Transverse colon (tissue), 4 donors: ENCODE results near the gene NT5C2. TPM values are rescaled to one million over a fixed set of nuclear protein-coding genes. Genes with fewer than 3 reads are reported as not detected.

ENCODE experiments used
- DNase-seq: peaks from one replicate; pipeline ENCODE4 v3.0.0-alpha.2; 2019
- H3K27ac ChIP-seq, 4 donors: fragments of 200-600 bp; sonication (generic); 2 replicates each; pipeline ENCODE4 v1.5.1; 2016 to 2018; ENCODE audit warnings: inconsistent platforms in 4 of 4
- H3K27me3 ChIP-seq: fragments of 200-600 bp; sonication (generic); 2 replicates; pipeline ENCODE4 v1.5.1; 2017; ENCODE audit warnings: inconsistent platforms
- H3K36me3 ChIP-seq, 4 donors: fragments of 200-600 bp; sonication (generic); 2 replicates each; pipeline ENCODE4 v1.5.1; 2017 to 2019; ENCODE audit warnings: inconsistent platforms in 4 of 4
- H3K4me1 ChIP-seq, 4 donors: fragments of 200-600 bp; sonication (generic); 2 replicates each; pipeline ENCODE4 v1.5.1; 2017 to 2020; ENCODE audit warnings: inconsistent platforms in 4 of 4
- H3K4me3 ChIP-seq, 4 donors: fragments of 200-600 bp; sonication (generic); 1 replicate in 1 of 4; 2 replicates in 3 of 4; pipeline versions ENCODE4 v1.5.1 to v1.6.1; 2017 to 2019; ENCODE audit warnings: inconsistent platforms in 4 of 4
- H3K9me3 ChIP-seq, 2 donors: fragments of 200-600 bp; sonication (generic); 2 replicates each; pipeline ENCODE4 v1.5.1; 2017 to 2019; ENCODE audit warnings: inconsistent platforms in 2 of 2
- EP300 ChIP-seq: sonication (generic); formaldehyde crosslinking; IDR thresholded peaks from one replicate; pipeline ENCODE4 v1.6.1; 2017; ENCODE audit warnings: antibody characterized with exemption, low read depth
- POLR2A ChIP-seq: fragments of 450-650 bp; IDR thresholded peaks from one replicate; pipeline ENCODE4 v1.6.1; 2016; ENCODE audit warnings: antibody characterized with exemption, mild to moderate bottlenecking, moderate library complexity
- POLR2AphosphoS5 ChIP-seq, 3 donors: sonication (generic); formaldehyde crosslinking; IDR thresholded peaks; one replicate each; pipeline ENCODE4 v1.6.1; 2016; ENCODE audit warnings: antibody characterized with exemption in 3 of 3
- whole genome bisulfite sequencing, 2 donors: methylation state at CpG; one replicate each; pipeline ENCODE4 v1.1.5; 2018; ENCODE audit warnings: low coverage in 1 of 2; 5-methylcytosine and 5-hydroxymethylcytosine counted together
- in situ Hi-C, 4 donors: fragments of 200-750 bp; cut with MboI; loops; one replicate each; pipeline versions ENCODE4 v1.15.0 to v1.15.1; 2017; ENCODE audit warnings: low sequenced_read_pairs in 3 of 4, low pct_ligation_motif_present in 1 of 4, low pct_unique_long_range_greater_than_20kb in 1 of 4
- intact Hi-C: fragments of 100-400 bp; cut with DNase I; formaldehyde crosslinking; loops from one replicate; pipeline ENCODE4 v1.15.1; 2023; ENCODE audit warnings: low total_unique reads
- total RNA-seq, 4 donors: library from RNA; depleted of rRNA; stranded (reverse); fragments of >200 nt; gene quantifications; one replicate each; pipeline ENCODE4 v1.1.0, GENCODE V29; 2016
- TF ChIP-seq, protein P1 (sequence below), 5 experiments: fragments of 200-600 bp in 3 of 5; fragments of 450-650 bp in 2 of 5; sonication (generic) in 3 of 5; IDR thresholded peaks; 1 replicate in 2 of 5; 2 replicates in 3 of 5; pipeline ENCODE4 v1.5.1; 2016 to 2017; ENCODE audit warnings: antibody characterized with exemption in 5 of 5, inconsistent platforms in 3 of 5, mild to moderate bottlenecking in 2 of 5, moderate library complexity in 1 of 5

Gene NT5C2
- total RNA-seq, 4 donors from 2014 or later, result 77.1 to 135 (median 105) TPM

DNA sequence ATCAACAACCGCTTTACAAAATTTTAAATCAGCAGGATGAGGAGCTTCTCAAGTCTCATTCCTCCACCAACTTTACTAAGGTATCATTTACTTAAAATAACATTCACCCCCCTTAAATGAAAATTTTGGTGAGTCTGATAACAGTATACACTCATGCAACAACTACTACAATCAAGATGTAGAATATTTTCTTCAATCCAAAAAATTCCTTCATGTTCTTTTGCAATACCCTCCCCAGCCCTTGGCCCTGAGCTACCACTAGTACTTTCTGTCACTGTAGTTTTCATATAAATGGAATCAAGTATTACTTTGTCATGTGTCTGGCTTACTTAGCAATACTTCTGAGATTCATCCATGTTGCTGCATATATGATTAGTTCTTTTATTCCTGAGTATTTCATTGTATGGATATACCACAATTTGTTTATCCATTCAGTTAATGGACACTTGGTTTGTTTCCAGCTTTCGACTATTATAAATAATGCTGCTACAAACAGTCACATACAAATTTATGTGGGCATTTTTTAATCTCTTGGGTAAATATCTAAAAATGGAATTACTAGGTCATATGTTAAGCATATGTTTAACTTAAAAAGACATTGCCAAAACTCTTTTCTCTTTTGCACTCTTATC is 43.0 kb downstream of the NT5C2 start:
- no peak for DNase-seq
- Histone ChIP-seq H3K4me3 (no peak overlapping the region), H3K27ac (no peak overlapping the region), H3K4me1 (peaks cover 3 to 41% (median 14%) of the 10 kb centered on the region in 4 donors), H3K9me3 (no peaks in the 10 kb centered on the region), H3K27me3 (no peaks in the 10 kb centered on the region), H3K36me3 (peaks cover 0 to 8% (median 0%) of the 10 kb centered on the region in 4 donors)
- WGBS, 2 donors, result 85 to 93% methylated on average over 2 of the region's 2 CpGs
- in situ Hi-C loops (no loop called here), intact Hi-C loops (no loop called here)
- TF ChIP-seq, protein P1, sequence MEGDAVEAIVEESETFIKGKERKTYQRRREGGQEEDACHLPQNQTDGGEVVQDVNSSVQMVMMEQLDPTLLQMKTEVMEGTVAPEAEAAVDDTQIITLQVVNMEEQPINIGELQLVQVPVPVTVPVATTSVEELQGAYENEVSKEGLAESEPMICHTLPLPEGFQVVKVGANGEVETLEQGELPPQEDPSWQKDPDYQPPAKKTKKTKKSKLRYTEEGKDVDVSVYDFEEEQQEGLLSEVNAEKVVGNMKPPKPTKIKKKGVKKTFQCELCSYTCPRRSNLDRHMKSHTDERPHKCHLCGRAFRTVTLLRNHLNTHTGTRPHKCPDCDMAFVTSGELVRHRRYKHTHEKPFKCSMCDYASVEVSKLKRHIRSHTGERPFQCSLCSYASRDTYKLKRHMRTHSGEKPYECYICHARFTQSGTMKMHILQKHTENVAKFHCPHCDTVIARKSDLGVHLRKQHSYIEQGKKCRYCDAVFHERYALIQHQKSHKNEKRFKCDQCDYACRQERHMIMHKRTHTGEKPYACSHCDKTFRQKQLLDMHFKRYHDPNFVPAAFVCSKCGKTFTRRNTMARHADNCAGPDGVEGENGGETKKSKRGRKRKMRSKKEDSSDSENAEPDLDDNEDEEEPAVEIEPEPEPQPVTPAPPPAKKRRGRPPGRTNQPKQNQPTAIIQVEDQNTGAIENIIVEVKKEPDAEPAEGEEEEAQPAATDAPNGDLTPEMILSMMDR (IDR thresholded peaks at IDR 0.05), result no peak
- no peak for TF ChIP-seq EP300
- TF ChIP-seq POLR2A, result no peak
- no peak for TF ChIP-seq POLR2AphosphoS5 (IDR thresholded peaks at IDR 0.05)

DNA sequence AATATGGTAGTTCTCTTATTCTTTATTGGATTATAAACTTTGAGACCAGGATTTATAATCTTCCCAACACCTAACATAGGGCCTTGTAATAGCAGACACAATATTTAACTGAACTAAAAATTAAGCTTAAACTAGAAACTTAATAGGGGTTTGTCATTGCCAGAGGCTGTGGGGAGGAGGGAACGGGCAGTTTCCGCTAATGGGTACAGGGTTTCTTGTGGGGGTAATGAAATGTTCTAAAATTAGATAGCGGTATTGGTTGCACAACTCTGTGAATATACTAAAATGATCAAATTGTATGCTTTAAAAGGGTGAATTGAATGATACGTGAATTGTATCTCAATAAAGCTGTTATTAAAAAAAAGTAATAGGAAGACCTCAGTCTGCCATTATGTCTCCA is 45.4 kb downstream of the NT5C2 start:
- in situ Hi-C loops, result no loop called here
- Histone ChIP-seq H3K4me1 (peaks cover 0 to 26% (median 11%) of the 10 kb centered on the region in 4 donors), H3K9me3 (no peaks in the 10 kb centered on the region), H3K27ac (no peak overlapping the region), H3K36me3 (peaks cover 0 to 8% (median 0%) of the 10 kb centered on the region in 4 donors), H3K27me3 (no peaks in the 10 kb centered on the region), H3K4me3 (no peak overlapping the region)
- 88 to 95% methylated on average over 4 of the region's 4 CpGs for WGBS, 2 donors
- DNase-seq, result no peak
- intact Hi-C loops, result no loop called here
- no peak for TF ChIP-seq POLR2AphosphoS5 (IDR thresholded peaks at IDR 0.05)
- TF ChIP-seq POLR2A, result no peak
- no peak for TF ChIP-seq EP300
- TF ChIP-seq, protein P1 (IDR thresholded peaks at IDR 0.05), result no peak

DNA sequence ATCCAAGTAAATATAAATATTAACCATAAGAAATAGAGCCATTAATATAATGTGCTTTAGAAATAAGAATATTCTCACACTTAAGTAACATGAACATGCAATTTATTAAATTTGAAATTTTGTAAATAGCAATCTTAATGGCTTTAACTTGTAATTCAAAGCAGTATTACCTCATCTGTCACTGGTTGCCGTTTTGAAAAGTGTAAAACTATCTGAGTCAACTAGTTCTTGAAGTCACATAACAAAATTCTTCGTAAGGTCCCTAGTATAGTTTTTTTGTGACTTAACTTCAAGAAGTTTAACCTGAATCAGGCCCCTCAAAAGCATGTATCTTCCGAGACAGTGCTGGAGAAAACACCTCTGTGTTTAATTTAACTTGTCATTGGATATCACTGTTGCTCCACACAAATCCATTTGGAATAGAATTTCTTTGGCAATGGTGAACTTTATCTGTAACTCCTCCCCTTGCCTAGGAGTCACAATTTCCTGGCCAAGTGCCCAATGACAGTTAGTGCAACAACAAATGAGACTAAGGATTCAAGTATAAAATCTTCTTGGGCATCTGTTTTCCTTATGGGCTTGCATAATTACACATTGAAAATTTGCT is 47.1 kb downstream of the NT5C2 start:
- Histone ChIP-seq H3K27me3 (no peaks in the 10 kb centered on the region), H3K9me3 (no peaks in the 10 kb centered on the region), H3K27ac (peak overlapping the region in 2 of 4 donors; percentile 14 to 15), H3K36me3 (peaks cover 0 to under 1% (median 0%) of the 10 kb centered on the region in 4 donors), H3K4me1 (peaks cover 0 to 26% (median 11%) of the 10 kb centered on the region in 4 donors), H3K4me3 (no peak overlapping the region)
- in situ Hi-C loops, result no loop called here
- 58 to 76% methylated on average over 3 of the region's 3 CpGs for WGBS, 2 donors
- peak; percentile 56 for DNase-seq
- intact Hi-C loops, result no loop called here
- TF ChIP-seq, protein P1 (IDR thresholded peaks at IDR 0.05), result no peak
- TF ChIP-seq POLR2AphosphoS5 (IDR thresholded peaks at IDR 0.05), result peak in 1 of 3 donors; percentile 31

DNA sequence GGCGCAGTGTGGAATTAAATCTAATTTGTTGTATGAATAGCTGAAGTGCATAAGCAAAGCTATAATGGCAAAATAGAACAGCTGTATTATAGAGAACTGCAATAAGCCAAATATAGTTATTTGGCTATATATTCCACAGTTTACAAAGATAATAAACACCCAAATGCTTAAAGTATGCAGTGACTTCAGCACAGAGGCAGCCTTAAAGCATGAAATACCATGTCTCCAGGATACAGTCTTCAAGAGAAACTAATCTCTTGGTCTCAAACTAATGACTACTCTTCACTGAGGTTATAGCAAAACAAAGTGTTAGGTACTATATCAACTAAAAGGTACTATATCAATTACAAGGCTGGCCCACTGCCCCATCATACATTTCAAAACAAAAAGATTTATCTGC is 48.0 kb downstream of the NT5C2 start:
- no peak for DNase-seq
- peak overlapping the region in 1 of 4 donors; percentile 14 for H3K27ac ChIP-seq
- WGBS, 2 donors, result 87 to 93% methylated on average over 1 of the region's 1 CpG

More for the DNA sequence above, 48.0 kb downstream of the NT5C2 start:
- intact Hi-C loops, result no loop called here
- TF ChIP-seq POLR2AphosphoS5 (IDR thresholded peaks at IDR 0.05), result no peak
- TF ChIP-seq, protein P1 (IDR thresholded peaks at IDR 0.05), result no peak
- TF ChIP-seq EP300, result no peak
- no peak for TF ChIP-seq POLR2A
- in situ Hi-C loops, result no loop called here
- H3K4me3 ChIP-seq, result no peak overlapping the region
- H3K27me3 ChIP-seq, result no peaks in the 10 kb centered on the region
- H3K4me1 ChIP-seq, result peaks cover 0 to 26% (median 11%) of the 10 kb centered on the region in 4 donors
- no peaks in the 10 kb centered on the region for H3K36me3 ChIP-seq
- H3K9me3 ChIP-seq, result no peaks in the 10 kb centered on the region
